ENCODE measurements around the gene MCF2L.
"Not testable (repeated sequence)": the region's sequence is repeated elsewhere in the genome, so short reads cannot be mapped to it uniquely, and the experiment has no call there.

MCF2L gene

GRCh38 chr13:113065406-113066141 is 96.6 kb downstream of the MCF2L start:
- DNase-seq (ENCODE audit: low read depth in 2 of 2) = no peak

DNA sequence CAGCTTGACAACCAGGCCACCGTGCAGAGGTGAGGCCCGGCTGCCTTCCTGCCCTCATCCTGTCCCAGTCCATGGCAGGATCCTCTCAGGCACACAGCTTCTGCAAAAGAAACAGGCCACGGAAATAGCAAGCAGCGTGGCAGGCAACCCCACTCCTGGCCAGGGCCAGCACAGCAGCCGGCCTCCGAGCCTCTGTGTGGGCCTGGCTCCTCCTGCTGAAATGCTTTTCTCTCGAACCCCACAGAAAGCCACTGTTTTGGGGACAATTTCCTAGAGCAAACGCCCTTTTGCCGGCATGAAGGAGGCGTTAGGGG is 97.1 kb downstream of the MCF2L start:
- DNase-seq (ENCODE audit: low read depth in 2 of 2) = no peak

- DNase-seq (ENCODE audit: low read depth in 2 of 2) = no peak
Observed at GRCh38 chr13:113066746-113067145, 97.7 kb downstream of the MCF2L start.

GRCh38 chr13:113069861-113070805 is 101.1 kb downstream of the MCF2L start:
- no peak for DNase-seq (ENCODE audit: low read depth in 2 of 2)

DNA sequence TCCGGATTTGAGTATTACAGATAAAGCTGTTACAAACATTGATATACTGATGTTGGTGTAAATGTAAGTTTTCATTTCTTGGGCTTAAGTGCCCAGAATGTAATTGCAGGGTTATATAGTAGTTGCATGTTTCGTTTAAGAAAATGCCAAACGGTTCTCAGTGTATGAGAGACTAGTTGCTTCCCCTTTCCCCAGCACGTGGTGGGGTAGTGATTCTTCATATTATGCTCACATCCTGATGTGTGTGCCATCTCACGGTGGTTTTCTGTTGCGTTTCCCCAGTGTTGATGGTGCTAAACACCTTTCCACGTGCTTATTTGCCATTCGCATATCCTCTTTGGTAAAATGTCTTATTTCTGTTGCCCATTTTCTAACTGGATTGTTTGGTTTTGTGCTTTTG is 101.8 kb downstream of the MCF2L start:
- DNase-seq (ENCODE audit: low read depth in 2 of 2) = no peak

- DNase-seq (ENCODE audit: low read depth in 2 of 2) = no peak
Observed at GRCh38 chr13:113072376-113072775, 103.4 kb downstream of the MCF2L start.

DNA sequence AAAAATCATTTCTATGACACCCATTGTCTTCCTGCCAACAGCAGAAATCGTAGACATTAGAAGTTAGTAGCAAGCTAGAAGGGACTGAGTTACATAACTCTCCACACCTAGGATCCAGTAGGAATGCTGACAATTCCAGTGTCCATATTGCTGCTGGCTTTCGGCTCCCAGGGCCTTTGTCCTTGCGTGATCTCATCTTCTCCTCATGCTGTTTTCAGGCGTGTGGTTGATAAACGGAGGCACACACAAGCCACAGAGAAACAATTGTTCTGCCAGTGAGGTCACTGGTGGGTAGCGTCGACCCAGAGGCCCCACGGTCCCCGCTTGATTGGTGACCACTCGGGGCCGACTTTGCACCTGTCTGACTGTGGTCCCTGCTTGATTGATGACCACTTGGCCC is 104.9 kb downstream of the MCF2L start:
- no peak for DNase-seq (ENCODE audit: low read depth in 2 of 2)

DNA sequence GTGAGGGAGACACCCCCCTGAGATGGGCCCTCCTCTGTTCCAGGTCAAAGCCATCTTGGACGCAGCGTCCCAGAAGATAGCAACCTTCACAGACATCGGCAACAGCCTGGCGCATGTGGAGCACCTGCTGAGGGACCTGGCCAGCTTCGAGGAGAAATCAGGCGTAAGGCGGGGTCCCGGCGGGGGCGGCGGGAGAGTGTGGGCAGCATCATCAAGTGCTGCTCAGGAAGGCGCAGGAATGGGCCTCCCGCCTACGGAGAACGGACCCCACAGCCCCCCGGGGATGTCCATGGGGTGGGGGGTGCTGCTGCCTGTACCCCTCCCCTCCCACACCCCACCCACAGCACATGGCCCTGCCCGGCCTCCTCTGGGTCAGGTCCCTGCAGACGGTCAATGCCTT is 105.4 kb downstream of the MCF2L start:
- no peak for DNase-seq (ENCODE audit: low read depth in 2 of 2)

DNA sequence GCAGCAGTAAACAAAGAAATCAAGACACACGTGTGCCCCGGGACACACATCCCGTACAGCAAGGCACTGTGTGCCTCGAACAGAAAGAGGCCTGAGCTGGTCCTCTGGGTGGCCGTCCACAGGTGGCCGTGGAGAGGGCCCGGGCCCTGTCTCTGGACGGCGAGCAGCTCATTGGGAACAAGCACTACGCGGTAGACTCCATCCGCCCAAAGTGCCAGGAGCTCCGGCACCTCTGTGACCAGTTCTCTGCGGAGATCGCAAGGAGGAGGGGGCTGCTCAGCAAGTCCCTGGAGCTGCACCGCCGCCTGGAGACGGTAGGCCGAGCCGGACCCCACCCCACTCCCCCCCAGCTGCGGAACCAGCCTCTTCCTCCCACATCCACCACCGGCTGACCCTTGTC is 105.9 kb downstream of the MCF2L start:
- no peak for DNase-seq (ENCODE audit: low read depth in 2 of 2)

DNA sequence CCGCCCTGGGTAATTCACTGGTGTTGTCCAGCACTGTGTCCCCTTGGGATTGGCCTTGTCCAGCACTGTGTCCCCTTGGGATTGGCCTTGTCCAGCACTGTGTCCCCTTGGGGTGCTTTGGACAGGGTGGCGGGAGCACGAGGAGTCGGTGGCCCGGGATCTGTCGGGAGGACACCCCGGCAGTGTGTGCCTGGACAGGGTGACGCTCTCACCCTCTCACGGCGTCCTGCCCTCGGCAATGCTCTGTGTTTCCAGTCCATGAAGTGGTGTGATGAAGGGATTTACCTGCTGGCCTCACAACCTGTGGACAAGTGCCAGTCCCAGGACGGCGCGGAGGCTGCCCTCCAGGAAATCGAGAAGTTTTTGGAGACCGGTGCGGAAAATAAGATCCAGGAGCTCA is 106.7 kb downstream of the MCF2L start:
- no peak for DNase-seq (ENCODE audit: low read depth in 2 of 2)

DNA sequence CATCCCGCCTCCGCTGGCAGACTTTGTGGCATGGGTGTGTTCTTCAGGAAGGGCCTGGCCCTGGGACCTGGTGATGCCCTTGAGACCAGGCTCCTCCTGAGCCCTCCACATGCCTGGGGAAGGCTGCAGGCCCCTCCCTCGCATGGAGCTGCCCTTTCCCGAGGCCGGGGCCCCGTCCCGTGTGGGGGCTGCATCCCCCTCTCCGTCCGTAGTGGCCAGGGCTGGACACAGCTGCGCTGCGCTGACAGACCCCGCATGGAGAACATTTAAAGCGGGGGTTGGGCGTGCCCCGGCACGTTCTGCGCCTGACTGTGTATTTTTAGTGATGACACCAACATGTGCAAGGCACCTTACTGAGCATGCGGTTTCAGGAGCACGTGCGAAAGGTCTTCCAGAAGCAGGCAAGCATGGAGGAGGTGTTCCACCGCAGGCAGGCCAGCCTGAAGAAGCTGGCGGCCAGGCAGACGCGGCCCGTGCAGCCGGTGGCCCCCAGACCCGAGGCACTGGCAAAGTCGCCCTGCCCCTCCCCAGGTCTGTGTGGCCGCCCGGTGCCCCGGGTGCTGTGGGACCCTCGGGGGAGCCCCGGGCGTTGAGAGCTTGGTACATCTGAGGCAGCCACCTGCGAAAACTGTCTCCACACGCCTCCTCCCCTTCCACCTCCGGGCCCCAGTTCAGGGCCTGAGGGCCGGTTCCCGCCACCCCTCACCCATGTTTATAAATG is 107.8 kb downstream of the MCF2L start:
- no peak for DNase-seq (ENCODE audit: low read depth in 2 of 2)

- DNase-seq (ENCODE audit: low read depth in 2 of 2) = no peak
Observed at GRCh38 chr13:113077566-113077952, 108.5 kb downstream of the MCF2L start.

DNA sequence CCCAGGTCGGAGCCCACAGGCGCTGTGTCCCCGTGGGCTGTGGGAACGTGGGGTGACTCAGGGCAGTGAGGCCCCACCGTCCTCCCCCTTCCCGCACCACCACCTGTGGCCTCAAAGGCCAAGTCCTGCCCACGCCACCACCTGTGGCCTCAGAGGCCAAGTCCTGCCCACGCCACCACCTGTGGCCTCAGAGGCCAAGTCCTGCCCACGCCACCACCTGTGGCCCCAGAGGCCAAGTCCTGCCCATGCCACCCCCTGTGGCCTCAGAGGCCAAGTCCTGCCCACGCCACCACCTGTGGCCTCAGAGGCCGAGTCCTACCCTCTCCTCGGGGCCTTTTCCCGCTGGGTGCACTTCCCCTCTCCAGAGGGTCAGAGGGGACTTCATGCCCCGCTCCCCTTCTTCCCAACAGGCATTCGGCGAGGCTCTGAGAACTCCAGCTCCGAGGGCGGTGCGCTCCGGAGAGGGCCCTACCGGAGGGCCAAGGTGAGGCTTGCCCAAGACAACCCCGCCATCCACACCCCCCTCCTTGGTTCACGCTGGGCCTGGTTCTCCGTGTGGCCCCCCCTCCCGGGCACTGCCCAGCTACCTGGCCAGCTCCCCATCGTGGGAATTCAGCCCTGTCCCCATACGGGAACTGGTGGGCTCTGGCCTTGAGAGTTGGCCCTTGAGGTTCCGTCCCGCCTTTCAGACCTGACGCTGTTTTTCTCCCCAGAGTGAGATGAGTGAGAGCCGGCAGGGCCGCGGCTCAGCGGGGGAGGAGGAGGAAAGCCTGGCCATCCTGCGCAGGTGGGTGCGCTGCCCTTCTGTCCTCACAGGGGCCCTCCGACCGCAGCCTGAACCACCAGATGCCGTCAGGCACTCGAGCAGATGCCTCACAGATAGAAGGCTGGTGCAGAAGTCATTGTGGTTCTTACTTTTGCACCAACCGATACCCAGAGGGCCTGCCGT is 109.2 kb downstream of the MCF2L start:
- DNase-seq (ENCODE audit: low read depth in 2 of 2) = no peak

GRCh38 chr13:113078902-113079780 is 110.1 kb downstream of the MCF2L start:
- no peak for DNase-seq (ENCODE audit: low read depth in 2 of 2)

DNA sequence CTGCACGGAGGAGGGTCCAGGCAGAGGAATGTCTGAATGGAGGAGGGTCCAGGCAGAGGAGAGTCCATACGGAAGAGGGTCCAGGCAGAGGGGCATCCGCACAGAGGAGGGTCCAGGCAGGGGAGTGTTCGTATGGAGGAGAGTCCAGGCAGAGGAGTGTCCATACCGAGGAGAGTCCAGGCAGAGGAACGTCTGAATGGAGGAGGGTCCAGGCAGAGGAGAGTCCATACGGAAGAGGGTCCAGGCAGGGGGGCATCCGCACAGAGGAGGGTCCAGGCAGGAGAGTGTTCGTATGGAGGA is 110.7 kb downstream of the MCF2L start:
- DNase-seq (ENCODE audit: low read depth in 2 of 2) = not testable (repeated sequence)

- no peak for DNase-seq (ENCODE audit: low read depth in 2 of 2)
Observed at GRCh38 chr13:113080361-113080831, 111.4 kb downstream of the MCF2L start.

DNA sequence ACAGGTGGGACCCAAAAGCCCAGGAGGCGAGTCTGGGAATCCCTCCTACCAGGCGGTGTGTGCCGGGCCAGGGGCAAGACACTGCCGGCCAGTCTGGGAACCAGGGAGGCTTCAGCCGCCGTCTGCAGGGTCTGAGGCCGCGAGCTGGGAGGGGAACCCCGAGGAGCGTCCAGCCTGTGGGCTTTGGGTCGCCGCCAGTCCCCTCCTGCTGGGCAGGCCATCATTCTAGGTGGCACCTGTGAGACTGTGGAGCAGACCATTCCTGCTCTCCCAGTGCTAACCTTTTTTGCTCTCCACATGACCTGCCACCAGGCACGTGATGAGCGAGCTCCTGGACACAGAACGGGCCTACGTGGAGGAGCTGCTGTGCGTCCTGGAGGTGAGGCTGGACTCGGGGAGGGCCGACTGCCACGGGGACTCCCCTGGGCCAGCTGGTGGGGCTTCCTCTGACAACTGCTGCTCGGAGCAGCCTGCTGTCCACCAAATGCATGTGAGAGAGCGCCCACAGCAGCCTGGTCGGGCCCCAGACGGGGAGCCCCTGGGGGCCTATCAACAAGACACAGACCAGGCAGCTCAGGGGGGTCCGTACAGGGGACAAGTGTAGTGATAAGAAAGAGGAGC is 112.0 kb downstream of the MCF2L start:
- no peak for DNase-seq (ENCODE audit: low read depth in 2 of 2)

- no peak for DNase-seq (ENCODE audit: low read depth in 2 of 2)
Observed at GRCh38 chr13:113082198-113083021, 113.4 kb downstream of the MCF2L start.

- no peak for DNase-seq (ENCODE audit: low read depth in 2 of 2)
Observed at GRCh38 chr13:113083022-113083373, 114.0 kb downstream of the MCF2L start.
